PC-3 (cell line): ENCODE data around the gene SNX5. TPM values are rescaled to one million over a fixed set of nuclear protein-coding genes. Genes with fewer than 3 reads are reported as not detected.
A peak's percentile ranks its signal among the peaks of the same experiment; 100 is the strongest.

Experiments used
- ATAC-seq: fragments of 200-7000 bp; cut with Tn5 transposase; 2 replicates; pipeline ENCODE4 v1.9.1; 2020; ENCODE audit warnings: mild to moderate bottlenecking, moderate library complexity
- BruUV-seq: library from RNA; stranded (reverse); fragments of 400-500 nt; replicated peaks from 2 replicates; lab custom pipeline; 2021; lab: Mats Ljungman, UMichigan
- CTCF ChIA-PET: fragments of 300-600 bp; sonication (Branson Sonifier 250); formaldehyde crosslinking; loops from one replicate; lab custom pipeline; 2022; ENCODE audit warnings: antibody characterized with exemption; lab: Charles Lee
- POLR2A ChIA-PET: fragments of 300-600 bp; sonication (Branson Sonifier 250); formaldehyde crosslinking; loops from one replicate; lab custom pipeline; 2022; ENCODE audit warnings: antibody characterized with exemption; ENCODE audit not compliant: unreplicated experiment; lab: Charles Lee
- DNase-seq: peaks from one replicate; pipeline ENCODE4 v3.0.0-alpha.2; 2015
- H2AFZ ChIP-seq: fragments of 300-600 bp; sonication (generic); 2 replicates; pipeline ENCODE4 v1.6.0; 2016; ENCODE audit warnings: antibody characterized with exemption, low read length
- H3F3A ChIP-seq: fragments of 300-600 bp; sonication (generic); one replicate; pipeline ENCODE4 v1.6.0; 2017; ENCODE audit warnings: antibody characterized with exemption, low read length, control low read depth, mild to moderate bottlenecking; ENCODE audit not compliant: unreplicated experiment
- H3K27ac ChIP-seq: fragments of 300-600 bp; sonication (generic); 2 replicates; pipeline ENCODE4 v1.5.1; 2016; ENCODE audit warnings: mild to moderate bottlenecking, low read length
- H3K27me3 ChIP-seq: fragments of 300-600 bp; sonication (generic); 2 replicates; pipeline ENCODE4 v1.6.1; 2016; ENCODE audit warnings: low read length, mixed read lengths
- H3K36me3 ChIP-seq: fragments of 300-600 bp; sonication (generic); 2 replicates; pipeline ENCODE4 v1.6.1; 2016; ENCODE audit warnings: low read depth, mixed run types, low read length, mixed read lengths
- H3K4me1 ChIP-seq: fragments of 300-600 bp; sonication (generic); 2 replicates; pipeline ENCODE4 v1.5.1; 2016; ENCODE audit warnings: low read length; ENCODE audit not compliant: insufficient read depth
- H3K4me2 ChIP-seq: fragments of 300-600 bp; sonication (generic); 2 replicates; pipeline ENCODE4 v1.6.0; 2016; ENCODE audit warnings: low read length
- H3K4me3 ChIP-seq: fragments of 300-600 bp; sonication (generic); 2 replicates; pipeline ENCODE4 v1.5.1; 2016; ENCODE audit warnings: mild to moderate bottlenecking, low read length, mixed read lengths
- H3K79me2 ChIP-seq: fragments of 300-600 bp; sonication (generic); 2 replicates; pipeline ENCODE4 v1.6.1; 2017; ENCODE audit warnings: low read length, mixed read lengths
- H3K9ac ChIP-seq: fragments of 300-600 bp; sonication (generic); 2 replicates; pipeline ENCODE4 v1.6.0; 2016; ENCODE audit warnings: mild to moderate bottlenecking, low read length
- H3K9me2 ChIP-seq: fragments of 300-600 bp; sonication (generic); replicated peaks from 2 replicates; pipeline ENCODE4 v1.6.1; 2016; ENCODE audit warnings: mixed run types, low read length, mixed read lengths
- H3K9me3 ChIP-seq: fragments of 300-600 bp; sonication (generic); 2 replicates; pipeline ENCODE4 v1.6.1; 2016; ENCODE audit warnings: low read length, mixed read lengths
- H4K20me1 ChIP-seq: fragments of 300-600 bp; sonication (generic); 2 replicates; pipeline ENCODE4 v1.6.1; 2016; ENCODE audit warnings: low read length, mixed read lengths
- EZH2 ChIP-seq: fragments of 300-600 bp; sonication (generic); IDR thresholded peaks from one replicate; pipeline ENCODE4 v1.6.1; 2017; ENCODE audit warnings: antibody characterized with exemption, mild to moderate bottlenecking, low read length; ENCODE audit not compliant: unreplicated experiment
- EZH2phosphoT487 ChIP-seq: fragments of 300-600 bp; sonication (generic); IDR thresholded peaks from 2 replicates; pipeline ENCODE4 v1.6.1; 2018; ENCODE audit warnings: mild to moderate bottlenecking, antibody characterized with exemption, low read length, borderline replicate concordance
- intact Hi-C: fragments of 100-400 bp; cut with micrococcal nuclease; formaldehyde crosslinking; loops from 2 replicates; pipeline ENCODE4 v1.9.0; 2023
- total RNA-seq: library from RNA; depleted of rRNA; stranded (reverse); fragments of >200 nt; gene quantifications from 2 replicates; pipeline ENCODE4 v1.2.3, GENCODE V29; 2014
- TF ChIP-seq, protein P1 (sequence below): fragments of 300-600 bp; sonication (generic); conservative IDR thresholded peaks from 2 replicates; pipeline ENCODE4 v1.5.1; 2017; ENCODE audit warnings: antibody characterized with exemption, low read depth, mild to moderate bottlenecking, low read length

SNX5 gene
- total RNA-seq, 1 experiment from 2014 or later: 159 TPM

GRCh38 chr20:17925141-17925939 is 43.3 kb downstream of the SNX5 start:
- no peaks in the 10 kb centered on the region for H3K27me3 ChIP-seq
- intact Hi-C loops: no loop called here
- TF ChIP-seq, protein P1, sequence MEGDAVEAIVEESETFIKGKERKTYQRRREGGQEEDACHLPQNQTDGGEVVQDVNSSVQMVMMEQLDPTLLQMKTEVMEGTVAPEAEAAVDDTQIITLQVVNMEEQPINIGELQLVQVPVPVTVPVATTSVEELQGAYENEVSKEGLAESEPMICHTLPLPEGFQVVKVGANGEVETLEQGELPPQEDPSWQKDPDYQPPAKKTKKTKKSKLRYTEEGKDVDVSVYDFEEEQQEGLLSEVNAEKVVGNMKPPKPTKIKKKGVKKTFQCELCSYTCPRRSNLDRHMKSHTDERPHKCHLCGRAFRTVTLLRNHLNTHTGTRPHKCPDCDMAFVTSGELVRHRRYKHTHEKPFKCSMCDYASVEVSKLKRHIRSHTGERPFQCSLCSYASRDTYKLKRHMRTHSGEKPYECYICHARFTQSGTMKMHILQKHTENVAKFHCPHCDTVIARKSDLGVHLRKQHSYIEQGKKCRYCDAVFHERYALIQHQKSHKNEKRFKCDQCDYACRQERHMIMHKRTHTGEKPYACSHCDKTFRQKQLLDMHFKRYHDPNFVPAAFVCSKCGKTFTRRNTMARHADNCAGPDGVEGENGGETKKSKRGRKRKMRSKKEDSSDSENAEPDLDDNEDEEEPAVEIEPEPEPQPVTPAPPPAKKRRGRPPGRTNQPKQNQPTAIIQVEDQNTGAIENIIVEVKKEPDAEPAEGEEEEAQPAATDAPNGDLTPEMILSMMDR: no peak
- no peak for TF ChIP-seq EZH2
- no peak for TF ChIP-seq EZH2phosphoT487
- H3K36me3 ChIP-seq: no peaks in the 10 kb centered on the region
- H3K9me2 ChIP-seq: no peaks in the 10 kb centered on the region
- H2AFZ ChIP-seq: no peak overlapping the region
- no peak overlapping the region for H3K4me3 ChIP-seq
- H3K9me3 ChIP-seq: no peaks in the 10 kb centered on the region
- no peak overlapping the region for H3K4me2 ChIP-seq
- ATAC-seq: no peak
- no peaks in the 10 kb centered on the region for H3K4me1 ChIP-seq
- DNase-seq: no peak
- H3K79me2 ChIP-seq: no peaks in the 10 kb centered on the region
- BruUV-seq: no TSS peak
- ChIA-PET POLR2A (no interaction called here), CTCF (no interaction called here)
- H4K20me1 ChIP-seq: no peaks in the 10 kb centered on the region
- no peak overlapping the region for H3K27ac ChIP-seq
- H3F3A ChIP-seq: no peaks in the 10 kb centered on the region
- H3K9ac ChIP-seq: no peak overlapping the region

DNA sequence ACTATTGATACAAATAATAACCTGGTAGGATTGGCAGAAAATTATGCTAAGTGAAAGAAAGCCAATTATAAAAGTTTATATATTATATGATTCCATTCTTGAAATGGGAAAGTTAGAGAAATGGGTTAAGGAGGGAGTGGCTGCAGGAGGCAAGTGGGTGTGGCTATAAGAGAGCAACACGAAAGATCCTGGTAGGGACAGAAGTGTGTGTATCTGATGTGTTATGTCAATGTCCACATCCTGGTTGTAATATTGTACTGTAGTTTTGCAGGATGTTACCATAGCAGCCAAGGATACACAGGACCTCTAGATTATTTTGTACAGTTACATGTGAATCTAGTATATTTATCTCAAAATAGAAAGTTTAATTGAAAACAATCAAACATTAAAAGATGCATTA is 46.8 kb downstream of the SNX5 start:
- DNase-seq (no peak), ATAC-seq (peak; percentile 38; the same call in 1 of the 2 replicates)
- intact Hi-C loops: no loop called here
- H2AFZ ChIP-seq: no peak overlapping the region
- no peaks in the 10 kb centered on the region for H3K79me2 ChIP-seq
- ChIA-PET POLR2A (no interaction called here), CTCF (no interaction called here)
- H3K4me2 ChIP-seq: no peak overlapping the region
- no peaks in the 10 kb centered on the region for H3K4me1 ChIP-seq
- H3K36me3 ChIP-seq: no peaks in the 10 kb centered on the region
- no peak overlapping the region for H3K9ac ChIP-seq
- H3K9me2 ChIP-seq: no peaks in the 10 kb centered on the region
- H3K27me3 ChIP-seq: no peaks in the 10 kb centered on the region
- no peak overlapping the region for H3K4me3 ChIP-seq
- no TSS peak for BruUV-seq
- no peaks in the 10 kb centered on the region for H3F3A ChIP-seq
- H4K20me1 ChIP-seq: no peaks in the 10 kb centered on the region
- H3K27ac ChIP-seq: no peak overlapping the region
- TF ChIP-seq EZH2: no peak
- TF ChIP-seq, protein P1: no peak
- TF ChIP-seq EZH2phosphoT487: no peak
- H3K9me3 ChIP-seq: no peaks in the 10 kb centered on the region

GRCh38 chr20:17919149-17919548 is 49.4 kb downstream of the SNX5 start:
- H3K4me2 ChIP-seq: no peak overlapping the region
- H3K9me2 ChIP-seq: no peaks in the 10 kb centered on the region
- no peak overlapping the region for H3K27ac ChIP-seq
- no TSS peak for BruUV-seq
- H3K27me3 ChIP-seq: no peaks in the 10 kb centered on the region
- no peaks in the 10 kb centered on the region for H3K36me3 ChIP-seq
- H3K79me2 ChIP-seq: no peaks in the 10 kb centered on the region
- DNase-seq (no peak), ATAC-seq (no peak)
- no peak overlapping the region for H3K9ac ChIP-seq
- no peak overlapping the region for H2AFZ ChIP-seq
- ChIA-PET CTCF (no interaction called here), POLR2A (no interaction called here)
- intact Hi-C loops: no loop called here
- no peaks in the 10 kb centered on the region for H3K9me3 ChIP-seq
- TF ChIP-seq EZH2phosphoT487: no peak
- TF ChIP-seq, protein P1: no peak
- no peak for TF ChIP-seq EZH2
- H4K20me1 ChIP-seq: no peaks in the 10 kb centered on the region
- no peaks in the 10 kb centered on the region for H3K4me1 ChIP-seq
- H3K4me3 ChIP-seq: no peak overlapping the region
- H3F3A ChIP-seq: no peaks in the 10 kb centered on the region
